ENCODE data around the gene PPP1CB. TPM values are rescaled to one million over a fixed set of nuclear protein-coding genes. Genes with fewer than 3 reads are reported as not detected.

PPP1CB gene
- total and polyA plus RNA-seq, 5 donors: 126 to 417 (median 380) TPM

Other genes with a start within 250 kb of the PPP1CB start
- gene SPDYA, start 59.0 kb downstream of the PPP1CB start, total RNA-seq: 1 to 10 TPM in 1 of 4 donors, under 1 TPM in 1, not detected in 2; 0.56 to 1.3 TPM
- 0.27 TPM for gene SPDYA, start 59.0 kb downstream of the PPP1CB start, polyA plus RNA-seq
- gene TRMT61B, start 118.5 kb downstream of the PPP1CB start, total RNA-seq: 10 to 100 TPM; 13.9 to 24.3 (median 17.2) TPM
- gene TRMT61B, start 118.5 kb downstream of the PPP1CB start, polyA plus RNA-seq: 32.7 TPM
- gene WDR43, start 142.8 kb downstream of the PPP1CB start, total RNA-seq: 10 to 100 TPM; 17.5 to 34.9 (median 20.6) TPM
- gene WDR43, start 142.8 kb downstream of the PPP1CB start, polyA plus RNA-seq: 5.4 TPM
- gene TOGARAM2, start 229.5 kb downstream of the PPP1CB start, total RNA-seq: 10 to 100 TPM; 13.6 to 29.5 (median 26.0) TPM
- gene TOGARAM2, start 229.5 kb downstream of the PPP1CB start, polyA plus RNA-seq: 17.4 TPM

All from right cardiac atrium (tissue), 5 donors.